ENCODE results near the gene SLC39A11.

SLC39A11 gene

DNA sequence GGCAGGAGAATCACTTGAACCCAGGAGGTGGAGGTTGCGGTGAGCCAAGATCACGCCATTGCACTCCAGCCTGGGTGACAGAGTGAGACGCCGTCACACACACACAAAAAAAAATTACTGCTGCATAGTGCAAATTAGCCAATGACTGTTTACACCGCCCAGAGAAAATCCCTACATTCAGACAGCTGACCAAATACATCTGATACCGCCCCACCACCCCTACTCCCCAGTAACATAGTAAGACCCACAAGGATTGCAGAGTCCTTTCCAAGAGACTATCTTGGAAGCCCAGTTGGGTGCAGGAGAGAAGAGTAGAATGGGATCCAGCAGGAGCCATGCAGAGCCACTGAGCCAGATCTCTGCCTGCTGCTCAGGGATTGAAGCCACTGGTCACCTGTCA lies 63.5 kb downstream of the SLC39A11 start:
- no peak overlapping the region for H3K4me3 ChIP-seq (ENCODE audit: low read depth, low read length)
- H3K27ac ChIP-seq: no peak overlapping the region
- H3K36me3 ChIP-seq (replicated peaks): no peaks in the 10 kb centered on the region
- no peak for DNase-seq
- TF ChIP-seq, protein P1, sequence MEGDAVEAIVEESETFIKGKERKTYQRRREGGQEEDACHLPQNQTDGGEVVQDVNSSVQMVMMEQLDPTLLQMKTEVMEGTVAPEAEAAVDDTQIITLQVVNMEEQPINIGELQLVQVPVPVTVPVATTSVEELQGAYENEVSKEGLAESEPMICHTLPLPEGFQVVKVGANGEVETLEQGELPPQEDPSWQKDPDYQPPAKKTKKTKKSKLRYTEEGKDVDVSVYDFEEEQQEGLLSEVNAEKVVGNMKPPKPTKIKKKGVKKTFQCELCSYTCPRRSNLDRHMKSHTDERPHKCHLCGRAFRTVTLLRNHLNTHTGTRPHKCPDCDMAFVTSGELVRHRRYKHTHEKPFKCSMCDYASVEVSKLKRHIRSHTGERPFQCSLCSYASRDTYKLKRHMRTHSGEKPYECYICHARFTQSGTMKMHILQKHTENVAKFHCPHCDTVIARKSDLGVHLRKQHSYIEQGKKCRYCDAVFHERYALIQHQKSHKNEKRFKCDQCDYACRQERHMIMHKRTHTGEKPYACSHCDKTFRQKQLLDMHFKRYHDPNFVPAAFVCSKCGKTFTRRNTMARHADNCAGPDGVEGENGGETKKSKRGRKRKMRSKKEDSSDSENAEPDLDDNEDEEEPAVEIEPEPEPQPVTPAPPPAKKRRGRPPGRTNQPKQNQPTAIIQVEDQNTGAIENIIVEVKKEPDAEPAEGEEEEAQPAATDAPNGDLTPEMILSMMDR (IDR thresholded peaks at IDR 0.05; ENCODE audit: low read depth, low read length, missing control alignments): no peak
- in situ Hi-C loops (cut with HindIII; ENCODE audit: low pct_ligation_motif_present, low sequenced_read_pairs): no loop called here
- no peaks in the 10 kb centered on the region for H3K27me3 ChIP-seq (replicated peaks)

DNA sequence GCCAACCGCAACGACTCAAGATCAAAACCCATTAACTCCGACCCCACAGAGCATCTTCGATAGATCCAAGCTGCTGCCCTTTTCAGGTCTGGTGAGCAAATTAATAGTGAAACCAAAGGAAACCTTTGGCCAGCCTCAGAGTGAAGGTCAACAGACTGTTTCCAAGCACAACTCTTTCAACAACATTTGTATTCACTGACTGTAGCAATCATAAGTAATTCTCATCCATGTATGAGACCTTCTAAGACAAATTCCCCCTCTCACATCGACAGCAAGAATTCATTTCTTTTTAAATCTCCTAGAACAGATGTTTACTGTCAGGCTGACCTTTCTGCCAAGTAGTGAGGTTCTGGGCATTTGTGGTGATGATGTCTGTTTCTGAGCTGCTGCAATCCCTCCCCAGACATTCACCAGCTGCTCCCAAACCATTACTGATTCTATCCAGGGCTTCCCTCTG lies 64.2 kb downstream of the SLC39A11 start:
- no peak for DNase-seq
- H3K4me3 ChIP-seq (ENCODE audit: low read depth, low read length): no peak overlapping the region
- no peaks in the 10 kb centered on the region for H3K36me3 ChIP-seq (replicated peaks)
- no peak overlapping the region for H3K27ac ChIP-seq
- H3K27me3 ChIP-seq (replicated peaks): no peaks in the 10 kb centered on the region
- in situ Hi-C loops (cut with HindIII; ENCODE audit: low pct_ligation_motif_present, low sequenced_read_pairs): no loop called here
- TF ChIP-seq, protein P1 (IDR thresholded peaks at IDR 0.05; ENCODE audit: low read depth, low read length, missing control alignments): no peak

DNA sequence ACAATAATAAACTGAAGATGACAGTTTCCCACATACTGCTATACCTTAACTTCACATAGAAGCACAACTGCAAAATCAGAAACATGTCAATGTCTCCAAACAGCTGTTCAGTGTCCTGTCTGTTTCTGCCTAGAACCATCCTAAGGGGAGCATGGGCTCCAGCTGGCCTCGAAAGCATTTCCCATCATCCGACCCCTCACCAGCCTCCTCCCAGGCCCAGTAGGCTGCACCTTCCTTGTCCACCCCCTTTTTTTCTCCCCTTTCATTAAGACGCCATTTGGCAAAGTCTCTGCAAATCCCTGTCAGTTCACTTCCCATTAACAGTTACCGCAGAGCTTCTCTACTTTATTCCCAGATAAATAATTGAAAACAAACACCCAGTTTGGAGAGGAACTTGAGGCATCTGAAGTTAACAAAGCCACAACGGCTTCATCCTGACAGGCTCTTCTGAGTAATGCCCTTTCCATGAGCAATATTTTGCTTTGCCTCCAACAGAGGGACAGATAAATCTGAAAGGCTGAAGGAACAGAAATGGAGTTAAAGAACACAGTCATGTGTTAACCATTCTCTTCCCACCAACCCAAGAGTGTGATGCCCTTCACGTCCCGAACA lies 65.3 kb downstream of the SLC39A11 start:
- H3K36me3 ChIP-seq (replicated peaks): no peaks in the 10 kb centered on the region
- in situ Hi-C loops (cut with HindIII; ENCODE audit: low pct_ligation_motif_present, low sequenced_read_pairs): no loop called here
- DNase-seq: peak; percentile 22
- no peaks in the 10 kb centered on the region for H3K27me3 ChIP-seq (replicated peaks)
- TF ChIP-seq, protein P1 (IDR thresholded peaks at IDR 0.05; ENCODE audit: low read depth, low read length, missing control alignments): no peak
- no peak overlapping the region for H3K27ac ChIP-seq
- H3K4me3 ChIP-seq (ENCODE audit: low read depth, low read length): no peak overlapping the region

DNA sequence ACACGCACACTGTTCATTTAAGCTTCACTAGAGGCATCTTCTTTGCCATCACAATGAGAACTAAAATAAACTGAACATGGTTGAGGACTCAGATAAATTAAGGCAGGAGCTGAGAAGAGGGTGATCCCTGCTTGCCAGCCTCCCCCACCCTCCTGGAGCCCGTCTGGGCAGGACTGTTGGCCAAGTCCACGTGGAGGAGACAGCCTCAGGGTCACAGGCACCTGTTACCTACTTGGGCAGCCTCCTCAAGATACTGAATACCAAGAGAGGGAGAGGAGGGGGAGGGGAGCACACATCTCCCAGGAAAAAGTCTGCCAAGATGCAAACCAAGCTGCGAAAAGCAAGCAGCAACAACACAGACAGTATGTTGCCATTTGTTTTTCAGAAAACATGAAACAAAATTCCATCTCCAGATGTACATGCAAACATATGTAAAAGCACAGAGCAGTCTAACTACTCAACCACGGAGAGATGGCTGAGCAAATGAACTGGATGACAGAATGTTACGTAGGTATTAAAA lies 67.4 kb downstream of the SLC39A11 start:
- Histone ChIP-seq H3K27me3 (replicated peaks) (no peaks in the 10 kb centered on the region), H3K27ac (no peak overlapping the region), H3K4me3 (ENCODE audit: low read depth, low read length) (no peak overlapping the region), H3K36me3 (replicated peaks) (no peaks in the 10 kb centered on the region)
- in situ Hi-C loops (cut with HindIII; ENCODE audit: low pct_ligation_motif_present, low sequenced_read_pairs): no loop called here
- DNase-seq: no peak
- TF ChIP-seq, protein P1 (IDR thresholded peaks at IDR 0.05; ENCODE audit: low read depth, low read length, missing control alignments): no peak

DNA sequence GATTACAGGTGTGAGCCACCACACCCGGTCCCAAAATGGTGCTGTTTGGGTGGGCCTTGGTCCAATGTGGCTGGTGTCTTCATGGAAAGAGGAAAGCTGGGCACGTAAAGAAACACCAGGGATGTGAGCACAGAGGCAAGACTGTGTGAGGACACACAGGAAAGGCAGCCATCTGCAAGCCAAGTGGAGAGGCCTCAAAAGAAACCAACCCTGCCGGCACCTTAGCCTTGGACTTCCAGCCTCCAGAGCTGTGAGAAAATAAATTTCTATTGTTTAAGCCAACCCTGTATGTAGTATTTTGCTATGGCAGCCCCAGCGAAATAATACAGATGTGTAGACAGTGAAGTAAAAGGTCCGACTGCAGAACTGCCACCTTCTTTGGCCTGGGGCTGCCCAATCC lies 68.7 kb downstream of the SLC39A11 start:
- no peak overlapping the region for H3K4me3 ChIP-seq (ENCODE audit: low read depth, low read length)
- in situ Hi-C loops (cut with HindIII; ENCODE audit: low pct_ligation_motif_present, low sequenced_read_pairs): no loop called here
- TF ChIP-seq, protein P1 (IDR thresholded peaks at IDR 0.05; ENCODE audit: low read depth, low read length, missing control alignments): no peak
- H3K27ac ChIP-seq: no peak overlapping the region
- no peak for DNase-seq
- H3K27me3 ChIP-seq (replicated peaks): no peaks in the 10 kb centered on the region
- H3K36me3 ChIP-seq (replicated peaks): no peaks in the 10 kb centered on the region

DNA sequence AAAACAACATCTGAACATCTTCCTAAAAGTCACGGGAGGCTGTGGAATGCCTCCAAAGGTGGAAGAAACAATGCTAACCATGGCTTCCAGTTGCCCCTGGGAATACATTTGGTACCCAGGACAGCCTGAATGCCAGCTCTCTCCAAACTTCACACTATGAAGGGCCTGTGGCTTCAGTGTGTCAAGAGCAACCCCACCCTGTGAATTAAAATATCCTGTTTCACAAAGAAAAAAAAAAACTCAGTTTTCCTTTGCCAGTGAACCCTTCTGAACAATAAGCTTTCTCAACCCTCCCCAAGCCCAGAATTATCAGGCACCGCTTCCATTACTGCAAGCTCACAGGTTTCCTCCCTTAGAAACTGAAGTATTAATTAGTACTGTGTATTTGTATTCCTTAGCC lies 69.8 kb downstream of the SLC39A11 start:
- no peak for DNase-seq
- TF ChIP-seq, protein P1 (IDR thresholded peaks at IDR 0.05; ENCODE audit: low read depth, low read length, missing control alignments): no peak
- in situ Hi-C loops (cut with HindIII; ENCODE audit: low pct_ligation_motif_present, low sequenced_read_pairs): no loop called here
- H3K27me3 ChIP-seq (replicated peaks): no peaks in the 10 kb centered on the region
- no peak overlapping the region for H3K27ac ChIP-seq
- H3K4me3 ChIP-seq (ENCODE audit: low read depth, low read length): no peak overlapping the region
- H3K36me3 ChIP-seq (replicated peaks): no peaks in the 10 kb centered on the region
